GM23248 (cell line): ENCODE data around the gene EVC.

Source experiments
- EZH2 ChIP-seq: fragments of 200-600 bp; sonication (generic); IDR thresholded peaks from 2 replicates; pipeline ENCODE4 v1.6.1; 2018; ENCODE audit warnings: antibody characterized with exemption, mild to moderate bottlenecking; ENCODE audit not compliant: insufficient read depth, poor library complexity, severe bottlenecking
- EZH2phosphoT487 ChIP-seq: fragments of 200-600 bp; sonication (generic); IDR thresholded peaks from 2 replicates; pipeline ENCODE4 v1.6.1; 2018; ENCODE audit warnings: antibody characterized with exemption, moderate library complexity, mild to moderate bottlenecking, low read depth; ENCODE audit not compliant: insufficient read depth

DNA sequence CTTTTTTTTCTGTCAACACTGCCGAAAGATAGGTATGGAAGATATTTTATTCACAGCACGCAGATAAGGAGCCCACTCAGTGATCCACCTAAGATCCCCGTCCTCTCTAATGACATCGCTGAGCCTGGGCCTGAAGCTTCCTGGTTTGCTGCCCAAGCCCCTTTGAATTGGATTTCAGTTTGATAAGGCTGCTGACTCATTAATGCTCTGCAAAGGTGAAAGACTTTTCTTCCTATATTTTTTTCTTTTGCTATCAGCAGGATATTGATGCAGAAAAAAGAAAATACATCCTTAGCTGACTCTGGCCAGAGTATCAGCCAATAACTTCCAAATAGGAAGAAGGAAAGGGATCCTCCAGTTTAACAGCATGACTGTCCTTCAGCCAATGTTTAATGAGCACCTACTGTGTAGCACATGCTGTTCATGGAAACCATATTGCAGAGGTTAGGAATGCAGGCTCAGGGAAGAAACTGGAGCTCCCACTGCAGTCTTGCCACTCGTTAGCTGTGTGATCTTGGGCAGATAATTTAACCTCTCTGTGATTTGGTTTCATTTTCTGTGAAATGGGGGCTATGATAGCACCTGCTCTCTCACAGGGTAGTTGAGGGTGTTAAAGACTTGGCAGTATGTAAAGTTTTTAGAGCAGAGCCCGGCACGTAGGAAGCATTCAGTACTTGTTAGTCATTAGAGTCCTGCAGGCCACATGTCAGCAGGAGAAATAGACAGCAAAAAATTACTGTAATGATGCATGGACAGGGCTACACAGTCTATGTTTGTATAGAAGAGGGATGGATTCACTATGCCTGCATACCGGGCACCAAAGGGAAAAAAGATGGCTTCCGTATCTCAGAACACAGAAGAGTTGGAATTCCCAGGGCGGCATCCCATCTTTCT, 39.3 kb downstream of the EVC start:
- TF ChIP-seq EZH2phosphoT487 (no peak), EZH2 (no peak)
